ENCODE results near the gene MAD2L1BP.

Gene MAD2L1BP

DNA sequence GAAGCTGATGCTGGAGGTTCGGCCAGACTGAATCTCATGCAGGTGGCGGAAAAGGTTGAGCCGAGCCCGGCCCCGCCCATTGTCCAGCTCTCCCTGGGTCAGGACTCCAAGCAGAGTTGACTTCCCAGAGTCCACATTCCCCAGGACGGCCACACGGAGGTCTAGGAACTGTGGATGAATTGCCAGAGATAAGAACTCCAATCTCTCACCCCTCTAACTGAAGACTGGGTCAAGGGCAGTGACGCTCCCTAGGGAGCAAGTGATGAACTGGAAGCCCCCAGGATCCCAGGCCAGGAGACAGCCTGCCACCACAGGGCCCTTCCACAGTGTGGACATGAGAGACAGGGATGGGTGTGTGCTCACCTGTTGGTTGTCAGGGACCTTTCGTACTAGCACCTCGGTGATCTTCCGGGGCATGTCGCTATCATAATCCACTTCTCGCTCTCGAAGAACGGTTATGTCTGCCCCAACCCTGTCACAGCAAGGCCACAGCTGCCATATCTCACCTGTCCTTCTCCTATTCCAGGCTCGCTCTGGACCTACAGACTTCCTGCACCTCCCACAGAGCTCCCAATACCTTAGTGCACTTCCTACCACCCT lies 10.1 kb upstream of the MAD2L1BP start:
- TF ChIP-seq, protein P1, sequence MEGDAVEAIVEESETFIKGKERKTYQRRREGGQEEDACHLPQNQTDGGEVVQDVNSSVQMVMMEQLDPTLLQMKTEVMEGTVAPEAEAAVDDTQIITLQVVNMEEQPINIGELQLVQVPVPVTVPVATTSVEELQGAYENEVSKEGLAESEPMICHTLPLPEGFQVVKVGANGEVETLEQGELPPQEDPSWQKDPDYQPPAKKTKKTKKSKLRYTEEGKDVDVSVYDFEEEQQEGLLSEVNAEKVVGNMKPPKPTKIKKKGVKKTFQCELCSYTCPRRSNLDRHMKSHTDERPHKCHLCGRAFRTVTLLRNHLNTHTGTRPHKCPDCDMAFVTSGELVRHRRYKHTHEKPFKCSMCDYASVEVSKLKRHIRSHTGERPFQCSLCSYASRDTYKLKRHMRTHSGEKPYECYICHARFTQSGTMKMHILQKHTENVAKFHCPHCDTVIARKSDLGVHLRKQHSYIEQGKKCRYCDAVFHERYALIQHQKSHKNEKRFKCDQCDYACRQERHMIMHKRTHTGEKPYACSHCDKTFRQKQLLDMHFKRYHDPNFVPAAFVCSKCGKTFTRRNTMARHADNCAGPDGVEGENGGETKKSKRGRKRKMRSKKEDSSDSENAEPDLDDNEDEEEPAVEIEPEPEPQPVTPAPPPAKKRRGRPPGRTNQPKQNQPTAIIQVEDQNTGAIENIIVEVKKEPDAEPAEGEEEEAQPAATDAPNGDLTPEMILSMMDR (IDR thresholded peaks at IDR 0.05; ENCODE audit: borderline replicate concordance, control extremely low read depth, extremely low read depth, insufficient read depth, missing control alignments), result no peak
- DNase-seq (ENCODE audit: low spot score), result no peak
- in situ Hi-C loops (cut with MboI; ENCODE audit: low sequenced_read_pairs, unreplicated experiment), result no loop called here

DNA sequence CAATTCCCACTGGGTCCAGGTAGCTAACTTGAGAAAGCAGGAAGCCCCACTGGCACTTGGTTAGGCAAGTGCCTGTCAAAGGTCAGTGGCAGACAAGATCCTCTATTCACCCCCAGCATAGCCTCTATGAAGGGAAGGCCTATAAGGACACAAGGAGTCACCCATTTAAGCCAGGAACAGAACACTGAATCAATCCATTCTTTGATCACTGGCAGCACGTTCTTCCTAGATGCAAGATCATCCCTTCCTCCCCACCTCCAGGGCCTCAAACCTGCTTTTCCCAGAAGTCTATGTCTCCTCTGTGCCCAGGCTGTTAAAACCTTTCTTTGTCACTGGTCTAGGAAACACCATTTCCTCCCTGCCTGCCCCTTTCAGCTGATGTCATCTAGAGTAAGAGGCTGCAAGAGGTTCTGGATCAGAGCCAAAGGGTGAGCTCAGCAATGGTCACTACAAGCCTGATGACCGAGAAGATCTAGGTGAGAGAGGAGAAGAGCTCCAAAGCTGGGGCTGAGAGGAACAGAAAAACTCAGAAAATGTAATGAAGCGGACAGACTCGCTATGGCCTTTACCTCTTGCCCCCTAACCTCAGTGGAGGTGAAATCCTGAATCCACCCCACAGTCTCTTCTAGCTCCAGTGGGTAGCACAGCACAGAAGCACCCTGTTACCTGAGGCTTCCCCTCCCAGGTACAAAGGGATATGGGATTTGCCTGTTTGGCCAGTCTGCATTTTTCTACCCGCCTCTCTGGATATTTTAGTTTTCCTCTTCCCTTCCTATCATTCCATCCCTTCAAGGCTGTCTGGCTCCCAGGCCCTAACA lies 8.4 kb upstream of the MAD2L1BP start:
- in situ Hi-C loops (cut with MboI; ENCODE audit: low sequenced_read_pairs, unreplicated experiment), result no loop called here
- TF ChIP-seq, protein P1 (IDR thresholded peaks at IDR 0.05; ENCODE audit: borderline replicate concordance, control extremely low read depth, extremely low read depth, insufficient read depth, missing control alignments), result no peak
- DNase-seq (ENCODE audit: low spot score), result peak; percentile 47

DNA sequence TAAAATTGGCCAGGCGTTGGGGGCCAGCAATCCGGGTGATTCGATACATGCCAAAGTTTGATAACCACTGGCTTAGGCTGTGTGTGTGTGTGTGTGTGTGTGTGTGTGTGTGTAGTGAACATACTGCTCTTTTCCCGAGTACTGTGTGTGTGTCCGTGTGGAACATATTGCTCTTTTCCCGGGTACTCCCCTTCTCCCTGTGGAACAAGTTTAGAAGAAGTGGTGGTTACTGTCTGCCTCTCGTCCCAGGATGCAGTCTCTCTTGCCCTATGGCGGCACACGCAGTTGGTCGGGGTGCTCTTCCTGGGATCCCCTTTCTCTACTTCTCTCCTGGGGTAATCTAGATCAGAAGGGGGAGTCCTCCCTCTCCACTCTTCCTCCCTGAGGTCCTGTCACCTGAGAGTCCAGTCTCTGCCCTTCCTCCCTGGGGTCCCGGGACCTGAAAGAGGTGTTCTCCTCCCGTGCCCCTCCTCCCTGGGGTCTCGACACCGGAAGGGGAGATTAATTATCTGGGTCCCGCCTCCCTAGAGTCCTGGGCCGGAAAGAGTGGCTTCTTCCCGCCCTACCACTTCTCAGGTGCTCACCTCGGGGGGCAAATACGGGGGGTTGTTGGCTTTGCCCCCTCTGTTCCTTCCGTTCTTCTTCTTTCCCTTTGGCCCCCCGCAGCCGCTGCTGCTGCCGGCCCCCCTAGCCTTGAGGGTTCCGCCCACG lies 7.1 kb upstream of the MAD2L1BP start:
- TF ChIP-seq, protein P1 (IDR thresholded peaks at IDR 0.05; ENCODE audit: borderline replicate concordance, control extremely low read depth, extremely low read depth, insufficient read depth, missing control alignments), result no peak
- DNase-seq (ENCODE audit: low spot score), result peak; percentile 68
- in situ Hi-C loops (cut with MboI; ENCODE audit: low sequenced_read_pairs, unreplicated experiment), result no loop called here

DNA sequence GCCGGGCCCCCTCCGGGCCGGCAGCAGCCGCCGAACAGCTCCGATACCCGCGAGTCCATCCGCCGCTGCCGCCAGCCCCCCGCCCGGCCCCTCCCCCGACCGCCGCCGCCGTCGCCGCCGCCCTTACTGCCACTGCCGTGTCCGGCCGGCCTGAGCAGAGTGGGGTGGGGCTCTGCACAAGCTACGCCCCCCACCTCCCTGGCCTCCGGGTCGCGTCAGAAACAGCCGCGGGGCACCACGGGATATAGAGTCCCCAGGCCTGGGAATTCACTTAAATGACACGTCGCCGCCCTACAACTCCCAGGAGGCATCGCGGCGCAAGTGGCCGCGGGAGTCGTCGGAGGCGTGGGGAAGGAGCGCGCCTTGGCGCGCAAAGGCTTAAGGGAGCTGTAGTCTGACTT lies 6.5 kb upstream of the MAD2L1BP start, which contains the start of gene GTPBP2:
TSS of gene GTPBP2 (minus strand) at position 161 of the 401 bp plus-strand sequence. CDS start at position 59, 102 bp downstream.
- DNase-seq (ENCODE audit: low spot score), result peak; percentile 97
- TF ChIP-seq, protein P1 (IDR thresholded peaks at IDR 0.05; ENCODE audit: borderline replicate concordance, control extremely low read depth, extremely low read depth, insufficient read depth, missing control alignments), result no peak
- in situ Hi-C loops (cut with MboI; ENCODE audit: low sequenced_read_pairs, unreplicated experiment), result no loop called here

DNA sequence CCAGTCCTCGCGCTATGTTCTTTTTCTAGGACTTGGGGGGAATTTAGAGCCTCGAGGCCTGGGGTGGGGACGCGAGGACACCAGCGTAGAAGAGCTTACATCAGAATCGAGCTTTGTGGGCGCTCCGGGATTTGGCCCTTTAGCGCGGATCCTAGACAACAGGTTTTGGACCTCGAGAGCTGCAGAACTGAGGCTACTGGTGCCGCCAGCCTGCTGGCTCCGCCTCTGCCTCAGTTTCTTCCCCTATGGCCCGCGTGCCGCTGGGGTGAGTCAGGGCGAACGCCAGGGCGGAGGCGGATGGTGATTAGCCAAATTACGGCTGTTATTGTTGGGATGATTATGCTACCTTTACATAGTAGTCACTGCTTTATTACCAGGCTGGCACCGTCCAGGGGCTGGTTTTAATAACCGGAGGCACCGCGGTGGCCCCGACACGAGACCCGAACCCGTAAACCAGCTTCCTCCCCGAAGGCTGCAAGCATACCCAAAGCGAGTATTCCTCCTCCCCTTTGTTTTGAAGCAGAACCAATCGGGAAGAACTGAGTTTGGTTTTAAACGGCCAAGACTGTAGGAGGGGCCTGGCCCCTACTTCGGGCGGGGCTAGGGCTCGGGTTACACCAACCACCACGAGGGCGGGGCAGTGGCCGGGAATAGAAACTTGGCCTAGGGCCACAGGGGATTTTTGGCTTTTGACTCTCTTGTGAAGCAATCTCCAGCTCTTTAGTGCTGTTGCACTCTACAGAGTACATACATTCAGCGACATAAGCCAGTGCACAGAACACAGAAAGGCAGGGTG lies 5.9 kb upstream of the MAD2L1BP start:
- DNase-seq (ENCODE audit: low spot score), result peak; percentile 98
- in situ Hi-C loops (cut with MboI; ENCODE audit: low sequenced_read_pairs, unreplicated experiment), result no loop called here
- TF ChIP-seq, protein P1 (IDR thresholded peaks at IDR 0.05; ENCODE audit: borderline replicate concordance, control extremely low read depth, extremely low read depth, insufficient read depth, missing control alignments), result no peak

Data from GM13976 (cell line).